SJSA1 (cell line): Measurements from ENCODE around the gene NDUFAF4. TPM values are rescaled to one million over a fixed set of nuclear protein-coding genes. Genes with fewer than 3 reads are reported as not detected.

Experiments
- DNase-seq, 2 experiments: peaks; one replicate each; pipeline ENCODE4 v3.0.0-alpha.2; 2015 to 2020; ENCODE audit warnings: low spot score in 2 of 2, low read depth in 1 of 2
- H3K27ac ChIP-seq: fragments of 250-450 bp; sonication (Bioruptor Pico); 2 replicates; pipeline ENCODE4 v1.5.1; 2020; ENCODE audit warnings: mild to moderate bottlenecking, moderate library complexity
- H3K27me3 ChIP-seq: fragments of 250-450 bp; sonication (Bioruptor Pico); replicated peaks from 2 replicates; pipeline ENCODE4 v1.5.1; 2020; ENCODE audit warnings: mild to moderate bottlenecking, moderate library complexity
- H3K36me3 ChIP-seq: fragments of 250-450 bp; sonication (Bioruptor Pico); 2 replicates; pipeline ENCODE4 v1.5.1; 2020; ENCODE audit warnings: mild to moderate bottlenecking
- H3K4me1 ChIP-seq: fragments of 250-450 bp; sonication (Bioruptor Pico); replicated peaks from 2 replicates; pipeline ENCODE4 v1.6.1; 2021; ENCODE audit warnings: mild to moderate bottlenecking
- H3K4me3 ChIP-seq: fragments of 250-450 bp; sonication (Bioruptor Pico); 2 replicates; pipeline ENCODE4 v1.5.1; 2020; ENCODE audit warnings: mild to moderate bottlenecking
- H3K9me3 ChIP-seq: fragments of 250-450 bp; sonication (Bioruptor Pico); replicated peaks from 2 replicates; pipeline ENCODE4 v1.5.1; 2020; ENCODE audit warnings: mild to moderate bottlenecking
- total RNA-seq: library from RNA; depleted of rRNA; stranded (reverse); fragments of >200 nt; shearing (Covaris generic); gene quantifications from 2 replicates; pipeline ENCODE4 v1.2.3, GENCODE V29; 2014; rRNA removed

Gene NDUFAF4
- total RNA-seq, 1 experiment from 2014 or later, result 41.4 TPM

DNA sequence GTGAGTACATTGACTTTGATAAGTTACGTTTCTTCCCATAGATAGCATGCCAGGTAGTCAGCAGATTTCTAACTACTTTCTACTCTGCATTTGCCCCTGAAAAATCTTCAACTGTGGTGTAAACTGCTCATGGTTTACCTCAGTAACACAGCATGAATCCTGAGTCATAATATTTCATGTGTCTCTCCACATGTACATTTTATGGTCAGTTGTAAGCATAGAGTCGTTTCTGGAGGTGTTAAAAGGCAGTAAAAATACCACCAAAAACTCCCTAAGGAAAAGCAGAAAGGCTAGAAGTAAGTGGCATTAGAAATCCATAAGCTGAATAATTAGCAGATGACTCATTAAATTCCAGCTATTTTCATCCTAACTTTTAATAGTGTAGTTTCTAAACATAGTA, 56.3 kb downstream of the NDUFAF4 start:
- Histone ChIP-seq H3K36me3 (no peaks in the 10 kb centered on the region), H3K27me3 (peaks cover 13% of the 10 kb centered on the region; the same call in 1 of the 2 replicates), H3K4me1 (peaks cover 5% of the 10 kb centered on the region; the same call in 1 of the 2 replicates), H3K9me3 (no peaks in the 10 kb centered on the region), H3K27ac (no peak overlapping the region), H3K4me3 (no peak overlapping the region)
- no peak for DNase-seq

Other genes with a start within 250 kb of the NDUFAF4 start
- 0.44 and 1.4 TPM in 2 replicates for gene GPR63, start 60.4 kb downstream of the NDUFAF4 start, total RNA-seq
- gene KLHL32, start 26.8 kb upstream of the NDUFAF4 start, total RNA-seq, result 0.05 TPM in 1 of 2 replicates, not detected in the other